ENCODE data around the gene ATXN10.

The ATXN10 gene

GRCh38 chr22:45881524-45881875 lies 209.9 kb downstream of the ATXN10 start:
- Histone ChIP-seq H3K9me3 (ENCODE audit: severe bottlenecking) (no peaks in the 10 kb centered on the region), H3K27ac (ENCODE audit: poor library complexity, severe bottlenecking) (no peak overlapping the region), H3K4me3 (ENCODE audit: severe bottlenecking) (no peak overlapping the region), H3K4me1 (ENCODE audit: insufficient read depth, poor library complexity, severe bottlenecking) (no peaks in the 10 kb centered on the region), H3K27me3 (ENCODE audit: insufficient read depth, poor library complexity, severe bottlenecking) (no peaks in the 10 kb centered on the region), H3K36me3 (ENCODE audit: low read depth) (no peaks in the 10 kb centered on the region)
- no peak for ATAC-seq (ENCODE audit: low read depth)
- no peak for DNase-seq (ENCODE audit: low spot score)
- TF ChIP-seq, protein P1, sequence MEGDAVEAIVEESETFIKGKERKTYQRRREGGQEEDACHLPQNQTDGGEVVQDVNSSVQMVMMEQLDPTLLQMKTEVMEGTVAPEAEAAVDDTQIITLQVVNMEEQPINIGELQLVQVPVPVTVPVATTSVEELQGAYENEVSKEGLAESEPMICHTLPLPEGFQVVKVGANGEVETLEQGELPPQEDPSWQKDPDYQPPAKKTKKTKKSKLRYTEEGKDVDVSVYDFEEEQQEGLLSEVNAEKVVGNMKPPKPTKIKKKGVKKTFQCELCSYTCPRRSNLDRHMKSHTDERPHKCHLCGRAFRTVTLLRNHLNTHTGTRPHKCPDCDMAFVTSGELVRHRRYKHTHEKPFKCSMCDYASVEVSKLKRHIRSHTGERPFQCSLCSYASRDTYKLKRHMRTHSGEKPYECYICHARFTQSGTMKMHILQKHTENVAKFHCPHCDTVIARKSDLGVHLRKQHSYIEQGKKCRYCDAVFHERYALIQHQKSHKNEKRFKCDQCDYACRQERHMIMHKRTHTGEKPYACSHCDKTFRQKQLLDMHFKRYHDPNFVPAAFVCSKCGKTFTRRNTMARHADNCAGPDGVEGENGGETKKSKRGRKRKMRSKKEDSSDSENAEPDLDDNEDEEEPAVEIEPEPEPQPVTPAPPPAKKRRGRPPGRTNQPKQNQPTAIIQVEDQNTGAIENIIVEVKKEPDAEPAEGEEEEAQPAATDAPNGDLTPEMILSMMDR (IDR thresholded peaks at IDR 0.05; ENCODE audit: poor library complexity, severe bottlenecking) = no peak

- Histone ChIP-seq H3K9me3 (ENCODE audit: severe bottlenecking) (no peaks in the 10 kb centered on the region), H3K4me1 (ENCODE audit: insufficient read depth, poor library complexity, severe bottlenecking) (peaks cover 8% of the 10 kb centered on the region), H3K27ac (ENCODE audit: poor library complexity, severe bottlenecking) (no peak overlapping the region), H3K27me3 (ENCODE audit: insufficient read depth, poor library complexity, severe bottlenecking) (no peaks in the 10 kb centered on the region), H3K4me3 (ENCODE audit: severe bottlenecking) (no peak overlapping the region), H3K36me3 (ENCODE audit: low read depth) (no peaks in the 10 kb centered on the region)
- ATAC-seq (ENCODE audit: low read depth) = peak; percentile 18; the same call in 1 of the 3 replicates
- peak; percentile 66 for DNase-seq (ENCODE audit: low spot score)
- TF ChIP-seq, protein P1 (IDR thresholded peaks at IDR 0.05; ENCODE audit: poor library complexity, severe bottlenecking) = no peak
Measured at GRCh38 chr22:45882881-45883810, 211.5 kb downstream of the ATXN10 start.

DNA sequence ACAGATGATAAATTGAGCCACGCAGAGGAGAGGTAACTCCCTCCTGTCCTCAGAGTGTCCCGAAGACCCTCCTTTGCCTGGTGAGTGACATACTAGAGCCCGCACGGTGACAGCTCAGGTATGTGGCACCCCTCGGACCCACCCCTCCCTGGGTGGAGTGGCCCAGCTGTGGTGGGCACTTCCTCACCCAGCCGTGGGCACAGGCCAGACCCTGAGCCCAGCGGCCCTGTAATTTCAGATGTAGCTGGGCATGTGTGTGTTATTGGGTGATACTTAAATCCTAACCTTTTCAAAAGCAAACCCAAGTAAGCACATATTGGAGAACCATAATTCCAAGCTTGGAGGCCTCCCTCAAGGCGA lies 212.2 kb downstream of the ATXN10 start:
- DNase-seq (ENCODE audit: low spot score) (no peak), ATAC-seq (ENCODE audit: low read depth) (no peak)
- Histone ChIP-seq H3K36me3 (ENCODE audit: low read depth) (no peaks in the 10 kb centered on the region), H3K4me3 (ENCODE audit: severe bottlenecking) (no peak overlapping the region), H3K4me1 (ENCODE audit: insufficient read depth, poor library complexity, severe bottlenecking) (peaks cover 8% of the 10 kb centered on the region), H3K27me3 (ENCODE audit: insufficient read depth, poor library complexity, severe bottlenecking) (no peaks in the 10 kb centered on the region), H3K9me3 (ENCODE audit: severe bottlenecking) (no peaks in the 10 kb centered on the region), H3K27ac (ENCODE audit: poor library complexity, severe bottlenecking) (no peak overlapping the region)
- TF ChIP-seq, protein P1 (IDR thresholded peaks at IDR 0.05; ENCODE audit: poor library complexity, severe bottlenecking) = no peak

DNA sequence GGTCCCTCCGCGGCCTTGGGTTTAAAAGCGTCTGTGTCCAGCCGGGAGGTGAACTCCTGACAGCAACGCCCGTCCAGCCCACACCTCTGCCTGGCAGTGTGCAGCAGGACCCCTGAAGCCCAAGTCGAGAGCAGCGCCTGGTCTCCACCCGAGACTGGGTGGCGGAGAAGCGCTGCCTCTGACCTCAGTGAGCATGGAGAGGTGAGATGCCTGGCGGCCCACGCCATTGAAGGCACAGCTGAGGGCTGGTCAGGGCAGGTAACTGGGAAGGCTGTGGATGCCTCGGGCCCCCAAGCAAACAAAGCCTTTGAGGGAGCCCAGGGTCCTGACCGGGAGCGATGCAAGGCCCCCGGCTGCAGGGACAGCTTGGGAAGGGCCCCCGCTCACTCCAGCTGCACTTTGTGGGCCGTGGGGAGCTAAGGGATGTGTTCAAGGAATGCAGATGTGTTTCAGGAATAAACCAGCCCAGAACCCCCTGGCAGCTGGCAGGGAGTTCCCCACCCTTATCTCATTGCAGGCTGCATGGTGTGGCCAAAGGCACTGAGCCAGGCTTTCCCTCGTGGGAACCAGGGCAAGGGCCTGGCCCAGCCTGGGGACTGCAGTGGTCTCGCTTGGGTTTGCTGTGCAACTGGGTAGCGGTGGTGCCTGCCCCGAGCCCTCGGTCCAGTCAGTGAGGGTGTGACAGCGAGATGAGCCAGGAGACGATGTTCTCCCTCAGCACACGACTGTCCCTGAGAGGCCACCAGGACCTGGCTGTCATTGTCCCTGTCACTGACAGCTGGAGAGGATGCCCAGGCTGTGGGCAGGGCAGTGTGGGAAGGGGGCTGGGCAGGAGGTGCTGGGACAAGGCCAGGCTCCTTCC lies 212.8 kb downstream of the ATXN10 start:
- Histone ChIP-seq H3K27me3 (ENCODE audit: insufficient read depth, poor library complexity, severe bottlenecking) (no peaks in the 10 kb centered on the region), H3K4me1 (ENCODE audit: insufficient read depth, poor library complexity, severe bottlenecking) (peaks cover 8% of the 10 kb centered on the region), H3K27ac (ENCODE audit: poor library complexity, severe bottlenecking) (no peak overlapping the region), H3K36me3 (ENCODE audit: low read depth) (no peaks in the 10 kb centered on the region), H3K4me3 (ENCODE audit: severe bottlenecking) (no peak overlapping the region), H3K9me3 (ENCODE audit: severe bottlenecking) (no peaks in the 10 kb centered on the region)
- DNase-seq (ENCODE audit: low spot score) (peak; percentile 63), ATAC-seq (ENCODE audit: low read depth) (no peak)
- TF ChIP-seq, protein P1 (IDR thresholded peaks at IDR 0.05; ENCODE audit: poor library complexity, severe bottlenecking) = no peak

Measured in RWPE2 (cell line).